ENCODE measurements around the gene FEV. TPM values are rescaled to one million over a fixed set of nuclear protein-coding genes. Genes with fewer than 3 reads are reported as not detected.
A peak's percentile ranks its signal among the peaks of the same experiment; 100 is the strongest.

The FEV gene
- total RNA-seq, 1 donor from 2014 or later, result not detected

- Mint-ChIP-seq H3K36me3 (ENCODE audit: low read depth) (peaks cover 3% of the 10 kb centered on the region), H3K4me1 (peaks cover 12% of the 10 kb centered on the region), H3K9me3 (no peaks in the 10 kb centered on the region), H3K27me3 (peaks cover 77% of the 10 kb centered on the region), H3K27ac (peak overlapping the region; percentile 60), H3K4me3 (no peak overlapping the region)
- DNase-seq, result no peak
- intact Hi-C loops (cut with micrococcal nuclease), result loop anchor here (2.0 to 10.0 kb wide), 3 partner anchors 23 to 511 kb away; partner anchors contain the start of gene GMPPA
Observed at GRCh38 chr2:218983263-218983933, 1.6 kb downstream of the FEV start.

GRCh38 chr2:218982586-218983262 lies 2.3 kb downstream of the FEV start:
- Mint-ChIP-seq H3K4me1 (peaks cover 12% of the 10 kb centered on the region), H3K9me3 (no peaks in the 10 kb centered on the region), H3K4me3 (peak overlapping the region; percentile 7), H3K27ac (no peak overlapping the region), H3K27me3 (peaks cover 76% of the 10 kb centered on the region), H3K36me3 (ENCODE audit: low read depth) (peaks cover 3% of the 10 kb centered on the region)
- DNase-seq, result no peak
- intact Hi-C loops (cut with micrococcal nuclease), result loop anchor here (2.0 to 10.0 kb wide), 3 partner anchors 22 to 512 kb away; partner anchors contain the start of gene GMPPA

GRCh38 chr2:218981881-218982585 lies 3.0 kb downstream of the FEV start:
- Mint-ChIP-seq H3K4me3 (peak overlapping the region; percentile 7), H3K36me3 (ENCODE audit: low read depth) (peaks cover 3% of the 10 kb centered on the region), H3K27me3 (peaks cover 76% of the 10 kb centered on the region), H3K4me1 (peaks cover 12% of the 10 kb centered on the region), H3K9me3 (no peaks in the 10 kb centered on the region), H3K27ac (no peak overlapping the region)
- DNase-seq, result peak; percentile 68
- intact Hi-C loops (cut with micrococcal nuclease), result loop anchor here (2.0 to 10.0 kb wide), 4 partner anchors 21 to 513 kb away; partner anchors contain the start of gene GMPPA

GRCh38 chr2:218981390-218981880 lies 3.5 kb downstream of the FEV start:
- Mint-ChIP-seq H3K27ac (peak overlapping the region; percentile 60), H3K36me3 (ENCODE audit: low read depth) (peaks cover 3% of the 10 kb centered on the region), H3K4me3 (peak overlapping the region; percentile 66)

GRCh38 chr2:218980735-218981389 lies 4.1 kb downstream of the FEV start:
- Mint-ChIP-seq H3K4me3 (peak overlapping the region; percentile 66), H3K9me3 (no peaks in the 10 kb centered on the region), H3K4me1 (peaks cover 10% of the 10 kb centered on the region), H3K27ac (peak overlapping the region; percentile 60), H3K27me3 (peaks cover 75% of the 10 kb centered on the region), H3K36me3 (ENCODE audit: low read depth) (peaks cover 2% of the 10 kb centered on the region)
- DNase-seq, result no peak
- intact Hi-C loops (cut with micrococcal nuclease), result loop anchor here (1.0 to 10.0 kb wide), 4 partner anchors 15 to 514 kb away; partner anchors contain the start of gene GMPPA

More at GRCh38 chr2:218981390-218981880, 3.5 kb downstream of the FEV start:
- H3K4me1 Mint-ChIP-seq, result peaks cover 12% of the 10 kb centered on the region
- H3K27me3 Mint-ChIP-seq, result peaks cover 75% of the 10 kb centered on the region
- H3K9me3 Mint-ChIP-seq, result no peaks in the 10 kb centered on the region
- intact Hi-C loops (cut with micrococcal nuclease), result loop anchor here (2.0 to 10.0 kb wide), 3 partner anchors 21 to 513 kb away; partner anchors contain the start of gene GMPPA
- no peak for DNase-seq

GRCh38 chr2:218979846-218980734 lies 4.9 kb downstream of the FEV start:
- H3K27ac Mint-ChIP-seq, result peak overlapping the region; percentile 50
- no peaks in the 10 kb centered on the region for H3K9me3 Mint-ChIP-seq
- H3K4me3 Mint-ChIP-seq, result peak overlapping the region; percentile 64
- H3K36me3 Mint-ChIP-seq (ENCODE audit: low read depth), result peaks cover 2% of the 10 kb centered on the region
- peak; percentile 94 for DNase-seq
- peaks cover 10% of the 10 kb centered on the region for H3K4me1 Mint-ChIP-seq
- peaks cover 74% of the 10 kb centered on the region for H3K27me3 Mint-ChIP-seq
- intact Hi-C loops (cut with micrococcal nuclease), result loop anchor here (1.0 to 10.0 kb wide), 5 partner anchors 16 to 515 kb away; partner anchors contain the start of gene GMPPA

- H3K27me3 Mint-ChIP-seq, result peaks cover 58% of the 10 kb centered on the region
- no peak for DNase-seq
- H3K36me3 Mint-ChIP-seq (ENCODE audit: low read depth), result peaks cover 2% of the 10 kb centered on the region
- no peak overlapping the region for H3K4me3 Mint-ChIP-seq
- no peak overlapping the region for H3K27ac Mint-ChIP-seq
- no peaks in the 10 kb centered on the region for H3K9me3 Mint-ChIP-seq
- peaks cover 3% of the 10 kb centered on the region for H3K4me1 Mint-ChIP-seq
- intact Hi-C loops (cut with micrococcal nuclease), result loop anchor here (5.0 kb wide), 1 partner anchor 123 kb away; no protein-coding TSS in a partner anchor
Observed at GRCh38 chr2:218975060-218975777, 9.8 kb downstream of the FEV start.

GRCh38 chr2:218970894-218971293 lies 14.1 kb downstream of the FEV start:
- intact Hi-C loops (cut with micrococcal nuclease), result no loop called here
- H3K36me3 Mint-ChIP-seq (ENCODE audit: low read depth), result no peaks in the 10 kb centered on the region
- H3K4me1 Mint-ChIP-seq, result no peaks in the 10 kb centered on the region
- peaks cover 37% of the 10 kb centered on the region for H3K27me3 Mint-ChIP-seq
- no peak for DNase-seq
- no peak overlapping the region for H3K27ac Mint-ChIP-seq
- no peaks in the 10 kb centered on the region for H3K9me3 Mint-ChIP-seq
- H3K4me3 Mint-ChIP-seq, result no peak overlapping the region

GRCh38 chr2:218964041-218964771 lies 20.8 kb downstream of the FEV start:
- Mint-ChIP-seq H3K36me3 (ENCODE audit: low read depth) (peaks cover 4% of the 10 kb centered on the region), H3K4me1 (peaks cover 5% of the 10 kb centered on the region), H3K9me3 (peaks cover 7% of the 10 kb centered on the region), H3K27ac (no peak overlapping the region), H3K27me3 (peaks cover 53% of the 10 kb centered on the region), H3K4me3 (no peak overlapping the region)
- intact Hi-C loops (cut with micrococcal nuclease), result loop anchor here (5.0 kb wide), 2 partner anchors 33 to 93 kb away; no protein-coding TSS in a partner anchor
- DNase-seq, result no peak

- Mint-ChIP-seq H3K27ac (no peak overlapping the region), H3K9me3 (peaks cover 7% of the 10 kb centered on the region), H3K36me3 (ENCODE audit: low read depth) (peaks cover 4% of the 10 kb centered on the region), H3K27me3 (peaks cover 56% of the 10 kb centered on the region), H3K4me1 (peaks cover 8% of the 10 kb centered on the region), H3K4me3 (no peak overlapping the region)
- no peak for DNase-seq
- intact Hi-C loops (cut with micrococcal nuclease), result loop anchor here (5.0 kb wide), 2 partner anchors 34 to 94 kb away; no protein-coding TSS in a partner anchor
Observed at GRCh38 chr2:218963601-218964000, 21.4 kb downstream of the FEV start.

GRCh38 chr2:218962859-218963492 lies 22.0 kb downstream of the FEV start:
- Mint-ChIP-seq H3K27ac (no peak overlapping the region), H3K4me1 (peaks cover 8% of the 10 kb centered on the region), H3K9me3 (peaks cover 7% of the 10 kb centered on the region), H3K27me3 (peaks cover 62% of the 10 kb centered on the region), H3K4me3 (no peak overlapping the region), H3K36me3 (ENCODE audit: low read depth) (peaks cover 4% of the 10 kb centered on the region)
- DNase-seq, result peak; percentile 90
- intact Hi-C loops (cut with micrococcal nuclease), result loop anchor here (5.0 kb wide), 2 partner anchors 34 to 94 kb away; no protein-coding TSS in a partner anchor
